Retinal pigment epithelial cell (primary cell): ENCODE data around the gene PRSS23.
A peak's percentile ranks its signal among the peaks of the same experiment; 100 is the strongest.
"Not testable (repeated sequence)": the region's sequence is repeated elsewhere in the genome, so short reads cannot be mapped to it uniquely, and the experiment has no call there.

Experiments
- DNase-seq: peaks from one replicate; pipeline ENCODE4 v3.0.0-alpha.2; 2010; ENCODE audit warnings: low read depth
- H3K4me3 ChIP-seq: 2 replicates; pipeline ENCODE4 v1.5.1; 2011; ENCODE audit warnings: mild to moderate bottlenecking, low read length, control low read depth, moderate library complexity
- CTCF ChIP-seq: conservative IDR thresholded peaks from 2 replicates; pipeline ENCODE4 v1.5.1; 2011; ENCODE audit warnings: low read depth, low read length, control low read depth, inconsistent platforms

PRSS23 gene

DNA sequence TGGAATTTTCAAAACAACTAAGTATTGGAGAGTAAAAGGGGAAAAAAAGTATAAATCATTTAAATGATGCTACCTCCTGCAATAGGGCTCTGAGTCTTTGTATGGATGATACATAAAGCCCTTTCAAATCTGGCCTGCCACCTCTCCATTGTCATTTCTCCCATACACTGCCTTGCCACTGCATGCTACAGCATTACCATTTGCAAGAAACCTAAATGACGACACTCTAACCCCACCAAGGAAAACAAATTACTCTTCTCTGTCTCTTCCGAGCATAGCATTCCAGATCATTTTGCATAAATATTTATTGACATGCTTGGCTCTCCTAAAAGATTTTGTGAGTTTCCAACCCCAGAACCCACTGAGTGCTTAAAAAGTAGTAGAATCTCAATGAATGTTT lies 34.5 kb upstream of the PRSS23 start:
- no peak for TF ChIP-seq CTCF
- no peak overlapping the region for H3K4me3 ChIP-seq
- DNase-seq: no peak

- DNase-seq: no peak
- no peak for TF ChIP-seq CTCF
- no peak overlapping the region for H3K4me3 ChIP-seq
Measured at GRCh38 chr11:86769219-86769618, 31.1 kb upstream of the PRSS23 start.

- H3K4me3 ChIP-seq, DNase-seq: not testable (repeated sequence)
Measured at GRCh38 chr11:86770473-86771027, 29.8 kb upstream of the PRSS23 start.

GRCh38 chr11:86772999-86773398 lies 27.3 kb upstream of the PRSS23 start:
- DNase-seq: no peak
- H3K4me3 ChIP-seq: no peak overlapping the region
- TF ChIP-seq CTCF: no peak

DNA sequence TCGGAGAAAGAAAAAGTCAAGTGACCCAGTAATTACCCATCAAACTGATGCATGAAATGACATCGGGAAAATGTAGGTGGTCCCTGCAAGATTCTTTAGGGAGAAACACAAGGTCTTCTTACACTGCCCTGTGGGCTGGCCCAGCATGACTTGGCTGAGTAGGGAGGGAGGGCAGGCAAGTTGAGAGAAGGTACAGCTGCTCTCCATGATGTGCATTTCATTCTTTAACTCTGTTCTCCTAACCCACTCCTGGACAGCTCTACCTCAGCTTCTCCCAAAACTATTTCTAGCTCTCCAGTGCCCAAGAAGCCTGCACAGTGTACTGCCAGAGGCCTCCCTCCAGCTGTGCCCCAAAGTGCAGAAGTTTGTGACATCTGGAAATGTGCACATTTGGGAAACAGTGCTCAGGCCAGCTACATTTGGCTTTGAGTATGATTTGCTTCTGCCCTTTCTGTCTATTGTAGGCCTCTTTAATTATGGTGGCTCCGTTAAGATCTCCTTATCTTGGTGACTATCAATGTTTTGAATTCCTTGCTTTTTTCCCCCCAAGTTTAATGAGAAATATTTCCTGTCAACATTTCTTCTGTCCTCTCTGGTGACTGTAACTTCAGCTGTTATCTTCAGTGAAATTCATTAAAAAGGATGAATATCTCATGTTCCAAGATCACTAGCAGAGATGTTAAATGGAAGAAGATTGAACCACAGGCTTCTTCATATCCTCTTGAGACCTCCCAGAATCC lies 26.7 kb upstream of the PRSS23 start:
- no peak for DNase-seq
- TF ChIP-seq CTCF: no peak
- no peak overlapping the region for H3K4me3 ChIP-seq

- peak; percentile 60 for DNase-seq
- no peak for TF ChIP-seq CTCF
- H3K4me3 ChIP-seq: no peak overlapping the region
Measured at GRCh38 chr11:86774417-86774816, 25.9 kb upstream of the PRSS23 start.

GRCh38 chr11:86775361-86775760 lies 25.0 kb upstream of the PRSS23 start:
- no peak for TF ChIP-seq CTCF
- no peak for DNase-seq
- no peak overlapping the region for H3K4me3 ChIP-seq
